IPS-18c (cell line): ENCODE results near the gene CRTC2.
"Not testable (repeated sequence)": the region's sequence is repeated elsewhere in the genome, so short reads cannot be mapped to it uniquely, and the experiment has no call there.

Experiments
- H3K4me3 ChIP-seq: 2 replicates; pipeline ENCODE4 v1.7.0; 2013; ENCODE audit warnings: low read depth, mild to moderate bottlenecking, low read length, moderate library complexity; ENCODE audit not compliant: insufficient read depth
- H3K9me3 ChIP-seq: one replicate; pipeline ENCODE4 v1.6.1; 2013; ENCODE audit warnings: mild to moderate bottlenecking, low read length, moderate library complexity; ENCODE audit not compliant: control insufficient read depth, insufficient read depth

CRTC2 gene, protein sequence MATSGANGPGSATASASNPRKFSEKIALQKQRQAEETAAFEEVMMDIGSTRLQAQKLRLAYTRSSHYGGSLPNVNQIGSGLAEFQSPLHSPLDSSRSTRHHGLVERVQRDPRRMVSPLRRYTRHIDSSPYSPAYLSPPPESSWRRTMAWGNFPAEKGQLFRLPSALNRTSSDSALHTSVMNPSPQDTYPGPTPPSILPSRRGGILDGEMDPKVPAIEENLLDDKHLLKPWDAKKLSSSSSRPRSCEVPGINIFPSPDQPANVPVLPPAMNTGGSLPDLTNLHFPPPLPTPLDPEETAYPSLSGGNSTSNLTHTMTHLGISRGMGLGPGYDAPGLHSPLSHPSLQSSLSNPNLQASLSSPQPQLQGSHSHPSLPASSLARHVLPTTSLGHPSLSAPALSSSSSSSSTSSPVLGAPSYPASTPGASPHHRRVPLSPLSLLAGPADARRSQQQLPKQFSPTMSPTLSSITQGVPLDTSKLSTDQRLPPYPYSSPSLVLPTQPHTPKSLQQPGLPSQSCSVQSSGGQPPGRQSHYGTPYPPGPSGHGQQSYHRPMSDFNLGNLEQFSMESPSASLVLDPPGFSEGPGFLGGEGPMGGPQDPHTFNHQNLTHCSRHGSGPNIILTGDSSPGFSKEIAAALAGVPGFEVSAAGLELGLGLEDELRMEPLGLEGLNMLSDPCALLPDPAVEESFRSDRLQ

DNA sequence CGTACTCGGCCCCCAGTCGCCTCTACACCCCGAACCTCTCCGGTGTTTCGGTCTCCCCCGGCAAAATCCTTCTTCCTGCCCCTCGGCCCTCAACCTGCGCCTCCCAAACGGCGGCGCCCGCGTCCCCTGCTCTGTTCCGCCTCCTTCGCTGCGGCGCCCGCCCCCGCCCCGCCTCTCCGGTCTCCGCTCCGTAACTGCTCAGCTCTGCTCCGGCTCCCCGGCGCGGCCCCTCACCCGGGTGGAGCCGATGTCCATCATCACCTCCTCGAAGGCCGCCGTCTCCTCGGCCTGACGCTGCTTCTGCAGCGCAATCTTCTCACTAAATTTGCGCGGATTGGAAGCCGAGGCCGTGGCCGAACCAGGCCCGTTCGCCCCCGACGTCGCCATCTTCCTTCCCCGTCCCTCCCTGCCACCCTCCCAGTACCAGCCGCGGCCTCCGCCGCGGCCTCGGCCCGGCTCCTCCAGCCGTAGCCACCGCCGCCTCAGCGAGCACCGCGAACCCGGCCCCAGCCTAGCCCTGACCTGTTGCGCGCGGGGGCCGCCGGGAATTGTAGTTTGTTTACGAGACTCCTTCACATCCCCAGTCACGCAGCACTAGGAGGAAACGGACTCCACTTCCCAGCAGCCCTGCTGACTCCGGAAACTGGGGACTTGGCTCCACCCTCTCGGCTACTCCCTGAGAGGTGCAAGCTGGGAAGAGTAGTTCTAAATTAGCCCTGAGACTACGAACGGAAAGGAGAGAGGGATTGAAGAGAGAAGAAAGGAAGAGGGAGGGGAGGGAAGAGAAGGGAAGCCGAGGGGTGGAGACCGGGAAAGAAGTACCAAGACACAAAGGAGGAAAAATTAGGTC is at the start of gene CRTC2:
Gene CRTC2 (minus strand): TSS at position 502 of the 850 bp plus-strand sequence. CDS start 115 bp downstream, at position 387.
- Histone ChIP-seq H3K4me3 (peak within 1 kb of the TSS; percentile 96), H3K9me3 (no peaks in the 10 kb centered on the region)

GRCh38 chr1:154006136-154006535 is 47.7 kb upstream of the CRTC2 start:
- Histone ChIP-seq H3K4me3 (no peak overlapping the region), H3K9me3 (no peaks in the 10 kb centered on the region)

GRCh38 chr1:154000420-154000819 is 42.0 kb upstream of the CRTC2 start:
- Histone ChIP-seq H3K4me3 (no peak overlapping the region), H3K9me3 (no peaks in the 10 kb centered on the region)

- H3K9me3 ChIP-seq, H3K4me3 ChIP-seq: not testable (repeated sequence)
Observed at GRCh38 chr1:153996882-153997281, 38.5 kb upstream of the CRTC2 start.

GRCh38 chr1:153995640-153996039 is 37.2 kb upstream of the CRTC2 start:
- Histone ChIP-seq H3K4me3 (no peak overlapping the region), H3K9me3 (peaks cover 2% of the 10 kb centered on the region)

GRCh38 chr1:153995202-153995601 is 36.8 kb upstream of the CRTC2 start:
- no peak overlapping the region for H3K4me3 ChIP-seq
- H3K9me3 ChIP-seq: peaks cover 2% of the 10 kb centered on the region

GRCh38 chr1:153991806-153992205 is 33.4 kb upstream of the CRTC2 start:
- Histone ChIP-seq H3K9me3 (peaks cover 2% of the 10 kb centered on the region), H3K4me3 (peak overlapping the region; percentile 93; the same call in 1 of the 2 replicates)

DNA sequence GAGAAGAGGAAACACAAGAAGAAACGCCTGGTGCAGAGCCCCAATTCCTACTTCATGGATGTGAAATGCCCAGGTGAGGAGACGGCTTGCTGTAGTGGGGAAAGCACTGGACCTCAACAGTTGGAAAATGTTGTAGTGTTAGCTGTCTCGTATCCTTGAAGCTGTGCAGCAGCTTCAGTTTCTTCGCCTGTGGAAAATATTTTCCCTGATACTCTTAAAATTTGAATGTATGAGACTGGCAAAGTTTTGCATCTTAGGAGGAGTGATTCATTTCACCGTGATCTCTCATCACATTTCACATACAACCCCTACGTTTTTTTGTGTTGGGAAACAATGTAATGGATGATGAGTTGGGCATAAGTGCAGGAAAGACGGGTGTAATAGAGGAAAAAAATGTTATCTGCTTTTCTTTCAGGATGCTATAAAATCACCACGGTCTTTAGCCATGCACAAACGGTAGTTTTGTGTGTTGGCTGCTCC is 32.8 kb upstream of the CRTC2 start:
- Histone ChIP-seq H3K4me3 (peak overlapping the region; percentile 93), H3K9me3 (peaks cover 2% of the 10 kb centered on the region)

DNA sequence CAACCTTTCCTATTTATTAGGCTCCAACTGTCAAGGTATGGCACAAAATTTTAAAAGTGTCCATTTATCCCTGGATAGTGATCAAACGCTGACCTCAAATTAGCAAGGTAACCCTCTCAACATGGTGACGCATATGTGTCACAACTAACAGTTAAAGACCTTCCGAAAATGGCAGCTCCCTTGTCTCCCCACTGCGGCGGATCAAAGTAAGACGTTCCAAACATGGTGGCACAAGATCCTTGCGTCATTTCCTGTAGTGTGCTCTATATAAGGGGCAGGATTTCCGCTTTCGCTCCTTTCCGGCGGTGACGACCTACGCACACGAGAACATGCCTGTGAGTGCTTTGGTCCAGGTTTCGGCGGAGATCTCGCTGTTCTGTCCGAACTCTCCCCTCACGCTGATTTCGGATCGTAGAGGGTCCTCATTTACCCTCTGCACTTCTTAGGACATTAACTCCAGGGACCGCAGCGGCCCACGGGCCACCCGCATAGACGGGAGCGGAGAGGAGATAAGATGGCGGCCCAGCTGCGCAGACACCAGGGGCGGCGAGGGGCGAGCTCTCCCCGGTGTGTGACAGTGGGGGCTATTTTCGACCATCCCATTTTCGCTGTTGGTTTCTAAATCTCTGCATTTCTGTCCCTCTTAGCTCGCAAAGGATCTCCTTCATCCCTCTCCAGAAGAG is 32.2 kb upstream of the CRTC2 start, which contains the start of gene RPS27:
Gene RPS27 (plus strand): TSS at position 295 of the 683 bp plus-strand sequence. CDS start 35 bp downstream, at position 330.
- peak within 1 kb of the TSS; percentile 93 for H3K4me3 ChIP-seq
- peaks cover 2% of the 10 kb centered on the region for H3K9me3 ChIP-seq

GRCh38 chr1:153987621-153988020 is 29.2 kb upstream of the CRTC2 start:
- H3K4me3 ChIP-seq: no peak overlapping the region

DNA sequence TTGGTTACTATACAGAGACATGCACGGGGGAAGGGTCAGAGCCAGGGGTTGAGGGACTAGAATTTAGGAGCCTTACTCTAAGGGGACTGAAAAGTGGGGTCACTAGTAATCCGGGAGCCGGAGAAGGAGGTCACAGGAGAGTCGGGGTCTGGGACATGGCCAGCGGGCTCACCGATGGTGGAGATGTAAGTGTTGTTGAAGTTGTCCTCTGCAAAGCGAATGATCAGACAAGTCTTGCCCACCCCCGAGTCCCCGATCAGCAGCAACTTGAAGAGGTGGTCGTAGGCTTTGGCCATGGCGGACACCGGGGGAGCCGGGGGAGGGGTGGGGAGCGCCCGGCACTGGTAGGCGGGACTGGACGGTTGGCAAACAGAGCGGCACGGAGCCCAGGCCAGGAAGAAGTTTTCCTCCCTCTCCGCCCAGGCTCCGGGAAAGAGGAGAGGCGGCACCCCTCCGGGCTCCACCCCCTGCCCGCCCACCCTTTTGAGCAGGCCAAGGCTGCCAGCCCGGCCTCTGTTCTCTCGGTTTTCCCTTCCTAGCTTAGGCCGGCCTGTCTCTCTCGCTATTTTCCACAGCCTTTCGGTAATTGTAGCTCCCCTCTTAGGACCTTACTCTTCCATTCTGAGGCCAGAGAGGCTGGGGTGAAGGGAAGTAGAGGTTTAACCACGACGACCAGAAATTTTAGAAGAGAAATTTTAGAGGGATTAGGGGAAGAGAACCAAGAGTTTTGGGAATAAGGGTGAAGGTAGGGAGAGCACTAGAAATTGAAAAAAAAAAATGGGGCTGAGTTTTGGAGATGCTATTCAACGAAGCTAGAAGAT is 27.7 kb upstream of the CRTC2 start, which contains the start of gene RAB13:
Gene RAB13 (minus strand): TSS at position 399 of the 821 bp plus-strand sequence. CDS start 103 bp downstream, at position 296.
- H3K9me3 ChIP-seq: no peaks in the 10 kb centered on the region
- H3K4me3 ChIP-seq: peak within 1 kb of the TSS; percentile 68

More at GRCh38 chr1:153987621-153988020, 29.2 kb upstream of the CRTC2 start:
- peaks cover under 1% of the 10 kb centered on the region for H3K9me3 ChIP-seq

- peak overlapping the region; percentile 68 for H3K4me3 ChIP-seq
- no peaks in the 10 kb centered on the region for H3K9me3 ChIP-seq
Observed at GRCh38 chr1:153985341-153985912, 27.0 kb upstream of the CRTC2 start.

DNA sequence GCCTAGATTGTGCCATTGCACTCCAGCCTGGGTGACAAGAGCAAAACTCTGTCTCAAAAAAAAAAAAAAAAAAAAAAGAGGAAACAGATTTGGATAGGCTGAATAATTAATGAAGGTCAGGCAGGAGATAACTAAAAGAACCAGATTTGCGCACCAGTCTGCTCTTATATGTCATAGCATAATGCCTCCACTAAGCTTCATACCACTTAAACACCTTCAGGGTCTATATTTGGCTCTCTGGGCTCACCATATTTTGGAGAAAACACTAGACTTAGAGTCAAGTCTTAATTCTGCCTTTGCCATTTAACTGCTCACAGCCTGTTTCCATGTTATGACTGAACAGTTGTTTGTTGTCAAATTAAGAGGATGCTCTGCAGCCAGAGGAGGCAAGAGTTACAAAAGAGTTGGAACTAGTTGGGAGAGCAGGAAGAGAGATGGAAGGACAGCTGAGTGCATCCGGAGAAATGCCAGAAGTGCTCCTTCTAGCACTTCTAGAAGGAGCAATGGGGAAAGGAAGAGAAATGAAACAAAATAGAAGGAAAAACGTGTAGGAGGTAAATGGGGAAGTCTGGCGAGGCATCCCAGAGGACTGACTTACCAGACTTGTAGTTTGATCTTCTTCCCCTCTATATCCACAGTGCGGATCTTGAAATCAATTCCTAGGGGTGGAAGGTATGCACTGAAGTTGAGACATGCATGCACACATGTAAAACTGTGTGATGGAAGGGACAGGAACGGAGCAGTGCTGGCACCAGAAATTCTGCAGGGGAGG is 25.9 kb upstream of the CRTC2 start:
- Histone ChIP-seq H3K4me3 (no peak overlapping the region; the same call in 1 of the 2 replicates), H3K9me3 (no peaks in the 10 kb centered on the region)

- H3K4me3 ChIP-seq, H3K9me3 ChIP-seq: not testable (repeated sequence)
Observed at GRCh38 chr1:153981735-153982134, 23.3 kb upstream of the CRTC2 start.

DNA sequence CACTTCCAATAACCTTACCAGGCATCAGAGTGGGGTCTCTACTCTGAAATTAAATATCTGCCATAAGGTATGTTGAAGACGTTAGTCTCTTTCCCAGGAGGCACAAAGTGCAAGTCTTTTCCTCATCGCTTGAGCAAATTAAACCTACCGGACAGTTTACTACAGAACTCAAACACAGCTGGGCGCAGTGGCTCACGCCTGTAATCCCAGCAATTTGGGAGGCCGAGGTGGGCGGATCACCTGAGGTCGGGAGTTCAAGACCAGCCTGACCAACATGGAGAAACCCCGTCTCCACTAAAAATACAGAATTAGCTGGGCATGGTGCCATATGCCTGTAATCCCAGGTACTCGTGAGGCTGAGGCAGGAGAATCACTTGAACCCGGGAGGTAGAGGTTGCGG is 20.7 kb upstream of the CRTC2 start:
- H3K4me3 ChIP-seq, H3K9me3 ChIP-seq: not testable (repeated sequence)
